ENCODE results near the gene DISP1. TPM values are rescaled to one million over a fixed set of nuclear protein-coding genes. Genes with fewer than 3 reads are reported as not detected.
A peak's percentile ranks its signal among the peaks of the same experiment; 100 is the strongest.

The DISP1 gene
- total RNA-seq, 1 donor from 2014 or later = 0.53 TPM

DNA sequence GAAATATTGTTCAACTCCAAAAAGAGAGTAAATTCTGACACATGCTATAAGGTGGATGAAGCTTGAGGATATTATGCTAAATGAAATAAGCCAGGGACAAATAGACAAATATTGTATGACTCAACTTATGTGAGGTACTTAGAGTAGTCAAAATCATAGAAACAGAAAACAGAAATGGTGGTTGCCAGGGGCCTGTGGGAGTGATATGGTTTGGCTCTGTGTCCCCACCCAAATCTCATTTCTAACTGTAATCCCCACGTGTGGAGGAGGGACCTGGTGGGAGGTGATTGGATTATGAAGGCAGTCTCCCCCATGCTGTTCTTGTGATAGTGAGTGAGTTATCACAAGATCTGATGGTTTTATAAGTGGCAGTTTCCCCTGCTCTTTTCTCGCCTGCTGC lies 24.7 kb upstream of the DISP1 start:
- FAIRE-seq = no peak

DNA sequence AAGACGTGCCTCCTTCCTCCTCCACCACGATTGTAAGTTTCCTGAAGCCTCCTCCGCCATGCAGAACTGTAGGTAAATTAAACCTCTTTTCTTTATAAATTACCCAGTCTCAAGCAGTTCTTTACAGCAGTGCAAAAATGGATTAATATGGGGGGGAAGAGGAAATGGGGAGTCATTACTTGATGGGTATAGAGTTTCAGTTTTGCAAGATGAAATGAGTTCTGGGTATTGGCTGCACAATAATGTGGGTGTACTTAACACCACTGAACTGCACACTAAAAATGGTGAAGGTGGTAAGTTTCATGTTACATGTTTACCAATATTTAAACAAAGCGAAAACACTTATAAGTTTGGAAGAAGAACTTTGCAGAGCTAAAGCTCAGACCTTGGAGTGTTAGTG lies 24.3 kb upstream of the DISP1 start:
- Histone ChIP-seq H3K27me3 (ENCODE audit: control insufficient read depth, insufficient read depth, low read length) (no peaks in the 10 kb centered on the region), H3K4me3 (ENCODE audit: low read depth, low read length) (no peak overlapping the region), H3K36me3 (ENCODE audit: control insufficient read depth, insufficient read depth, low read length) (no peaks in the 10 kb centered on the region)
- TF ChIP-seq, protein P1, sequence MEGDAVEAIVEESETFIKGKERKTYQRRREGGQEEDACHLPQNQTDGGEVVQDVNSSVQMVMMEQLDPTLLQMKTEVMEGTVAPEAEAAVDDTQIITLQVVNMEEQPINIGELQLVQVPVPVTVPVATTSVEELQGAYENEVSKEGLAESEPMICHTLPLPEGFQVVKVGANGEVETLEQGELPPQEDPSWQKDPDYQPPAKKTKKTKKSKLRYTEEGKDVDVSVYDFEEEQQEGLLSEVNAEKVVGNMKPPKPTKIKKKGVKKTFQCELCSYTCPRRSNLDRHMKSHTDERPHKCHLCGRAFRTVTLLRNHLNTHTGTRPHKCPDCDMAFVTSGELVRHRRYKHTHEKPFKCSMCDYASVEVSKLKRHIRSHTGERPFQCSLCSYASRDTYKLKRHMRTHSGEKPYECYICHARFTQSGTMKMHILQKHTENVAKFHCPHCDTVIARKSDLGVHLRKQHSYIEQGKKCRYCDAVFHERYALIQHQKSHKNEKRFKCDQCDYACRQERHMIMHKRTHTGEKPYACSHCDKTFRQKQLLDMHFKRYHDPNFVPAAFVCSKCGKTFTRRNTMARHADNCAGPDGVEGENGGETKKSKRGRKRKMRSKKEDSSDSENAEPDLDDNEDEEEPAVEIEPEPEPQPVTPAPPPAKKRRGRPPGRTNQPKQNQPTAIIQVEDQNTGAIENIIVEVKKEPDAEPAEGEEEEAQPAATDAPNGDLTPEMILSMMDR (IDR thresholded peaks at IDR 0.05; ENCODE audit: insufficient read depth, low read length, severe bottlenecking) = no peak
- FAIRE-seq = no peak
- no peak for DNase-seq (ENCODE audit: low read depth)

More for the DNA sequence above, 24.7 kb upstream of the DISP1 start:
- TF ChIP-seq, protein P1 (IDR thresholded peaks at IDR 0.05; ENCODE audit: insufficient read depth, low read length, severe bottlenecking) = no peak
- Histone ChIP-seq H3K27me3 (ENCODE audit: control insufficient read depth, insufficient read depth, low read length) (no peaks in the 10 kb centered on the region), H3K36me3 (ENCODE audit: control insufficient read depth, insufficient read depth, low read length) (no peaks in the 10 kb centered on the region), H3K4me3 (ENCODE audit: low read depth, low read length) (no peak overlapping the region)
- no peak for DNase-seq (ENCODE audit: low read depth)

DNA sequence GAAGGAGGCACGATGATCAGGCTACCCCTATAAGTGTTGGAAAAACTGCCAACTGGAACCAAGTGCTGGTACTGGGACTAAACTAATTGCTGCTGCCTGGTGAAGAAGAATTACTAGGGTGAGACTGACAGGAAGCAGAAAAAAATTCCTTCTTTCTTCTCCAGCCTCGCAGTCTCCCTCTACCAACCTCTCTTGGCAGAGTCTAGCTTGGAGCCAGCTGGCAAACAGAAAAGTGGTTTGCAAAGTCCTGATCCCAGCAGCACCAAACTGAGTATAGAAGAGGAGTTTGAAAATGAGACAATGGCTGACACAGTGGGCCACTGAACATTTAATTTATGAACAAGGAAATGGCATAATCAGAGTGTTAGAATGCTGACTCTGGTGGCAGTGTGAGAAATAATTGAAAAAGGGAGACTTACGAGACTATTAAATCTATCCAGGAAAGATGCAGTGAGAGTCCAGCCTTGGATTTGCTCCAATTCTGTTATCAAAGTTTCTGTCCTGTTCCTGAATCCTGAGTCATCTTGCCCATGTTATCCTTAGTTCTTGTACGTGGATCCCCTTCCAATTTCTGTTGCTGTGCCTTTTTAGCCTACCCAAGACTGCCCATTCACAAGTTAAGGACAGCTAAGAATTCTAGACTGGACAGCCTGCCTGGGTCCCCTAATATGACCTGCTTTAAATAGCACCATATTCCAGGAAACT lies 23.7 kb upstream of the DISP1 start:
- H3K4me3 ChIP-seq (ENCODE audit: low read depth, low read length) = no peak overlapping the region
- no peak for FAIRE-seq
- DNase-seq (ENCODE audit: low read depth) = no peak
- TF ChIP-seq, protein P1 (IDR thresholded peaks at IDR 0.05; ENCODE audit: insufficient read depth, low read length, severe bottlenecking) = no peak
- no peaks in the 10 kb centered on the region for H3K27me3 ChIP-seq (ENCODE audit: control insufficient read depth, insufficient read depth, low read length)
- H3K36me3 ChIP-seq (ENCODE audit: control insufficient read depth, insufficient read depth, low read length) = no peaks in the 10 kb centered on the region

DNA sequence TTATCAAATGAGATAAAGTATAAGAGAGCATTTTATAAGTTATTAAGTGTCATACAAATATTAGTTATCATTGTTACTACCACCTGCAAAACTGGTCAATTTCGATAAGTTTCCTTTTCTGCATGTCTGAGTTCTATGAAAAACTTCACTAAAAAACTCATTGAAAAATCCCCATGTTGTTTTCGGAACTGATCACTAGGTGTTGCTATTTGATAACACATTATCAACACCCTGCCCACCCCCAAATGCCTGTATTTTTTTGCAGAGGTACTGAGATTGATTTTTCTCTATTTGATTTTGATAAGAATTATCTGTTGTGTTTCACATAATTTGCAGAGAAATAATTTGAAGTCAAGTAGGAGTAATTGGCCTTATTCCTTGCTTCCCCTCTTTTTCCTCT lies 22.1 kb upstream of the DISP1 start:
- FAIRE-seq (no peak), DNase-seq (ENCODE audit: low read depth) (no peak)

DNA sequence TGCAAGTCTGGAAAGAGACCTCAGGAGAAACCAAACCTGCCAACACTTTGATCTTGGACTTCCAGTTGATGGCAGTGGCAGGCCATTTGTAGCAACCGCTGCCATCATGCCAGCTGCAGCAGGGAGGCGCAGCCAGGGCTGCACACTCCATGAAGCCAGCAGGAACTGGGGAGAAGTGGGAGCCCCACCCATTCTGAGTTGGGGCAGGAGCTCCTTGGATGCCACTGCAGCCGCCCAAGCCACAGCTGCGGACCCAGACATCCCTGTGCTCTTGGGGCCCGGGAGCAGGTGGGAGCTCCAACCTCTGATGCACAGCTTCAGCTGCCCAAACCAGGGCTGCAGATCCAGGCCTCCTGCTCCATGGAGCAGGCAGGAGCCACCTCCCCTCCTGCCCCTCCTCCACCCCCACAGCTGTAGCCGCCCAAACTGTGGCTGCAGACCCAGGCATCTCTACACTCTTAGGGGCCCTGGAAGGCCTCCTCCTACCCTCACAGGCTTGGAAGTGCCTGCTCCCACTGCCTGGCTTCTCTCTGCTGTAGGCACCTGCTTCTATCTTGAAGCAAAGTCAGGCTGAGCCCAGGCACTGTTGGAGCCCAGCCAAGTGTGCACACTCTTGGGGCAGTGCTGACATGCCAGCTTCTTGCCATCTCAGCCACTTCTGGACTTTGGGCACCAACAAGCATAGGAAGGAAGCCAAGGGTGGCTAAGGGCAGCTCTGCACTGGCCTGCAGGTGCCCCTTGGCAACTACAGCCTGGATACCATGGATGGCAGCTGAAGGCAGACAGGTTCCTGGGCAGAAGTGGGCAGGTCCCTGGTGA lies 20.0 kb upstream of the DISP1 start:
- DNase-seq (ENCODE audit: low read depth) = no peak
- no peaks in the 10 kb centered on the region for H3K27me3 ChIP-seq (ENCODE audit: control insufficient read depth, insufficient read depth, low read length)
- H3K36me3 ChIP-seq (ENCODE audit: control insufficient read depth, insufficient read depth, low read length) = no peaks in the 10 kb centered on the region
- FAIRE-seq = no peak
- TF ChIP-seq, protein P1 (IDR thresholded peaks at IDR 0.05; ENCODE audit: insufficient read depth, low read length, severe bottlenecking) = peak; percentile 35
- no peak overlapping the region for H3K4me3 ChIP-seq (ENCODE audit: low read depth, low read length)

More for the DNA sequence above, 22.1 kb upstream of the DISP1 start:
- Histone ChIP-seq H3K36me3 (ENCODE audit: control insufficient read depth, insufficient read depth, low read length) (no peaks in the 10 kb centered on the region), H3K27me3 (ENCODE audit: control insufficient read depth, insufficient read depth, low read length) (no peaks in the 10 kb centered on the region), H3K4me3 (ENCODE audit: low read depth, low read length) (no peak overlapping the region)
- TF ChIP-seq, protein P1 (IDR thresholded peaks at IDR 0.05; ENCODE audit: insufficient read depth, low read length, severe bottlenecking) = peak; percentile 25

All from bronchial epithelial cell (primary cell).